GM19438 (cell line): ENCODE results near the gene ADAMTS10.
"Not testable (repeated sequence)": the region's sequence is repeated elsewhere in the genome, so short reads cannot be mapped to it uniquely, and the experiment has no call there.

Experiments
- ATAC-seq: cut with Tn5 transposase; IDR thresholded peaks from one replicate; pipeline ENCODE4 v1.9.1; 2021; ENCODE audit warnings: low read depth; ENCODE audit not compliant: unreplicated experiment

Gene ADAMTS10

DNA sequence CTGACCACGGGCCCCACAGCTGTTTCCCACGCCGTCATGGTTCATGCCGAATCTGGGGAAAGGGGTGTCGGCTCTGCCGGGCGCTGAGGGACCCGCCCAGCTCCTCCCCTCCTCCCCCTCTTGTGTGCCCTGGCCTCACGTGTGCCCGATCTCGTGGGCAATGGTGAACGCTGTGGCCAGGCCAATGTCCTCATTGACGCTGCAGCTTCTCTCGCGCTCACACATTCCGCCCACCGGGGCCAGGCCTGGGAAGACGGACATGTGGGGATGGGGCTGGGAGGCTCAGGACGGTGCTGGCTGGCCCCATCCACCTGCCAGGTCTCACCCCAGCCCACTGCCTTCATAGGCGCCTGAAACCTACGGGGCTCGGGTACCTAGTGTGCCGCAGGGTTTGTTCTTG is 14.3 kb downstream of the ADAMTS10 start:
- no peak for ATAC-seq

DNA sequence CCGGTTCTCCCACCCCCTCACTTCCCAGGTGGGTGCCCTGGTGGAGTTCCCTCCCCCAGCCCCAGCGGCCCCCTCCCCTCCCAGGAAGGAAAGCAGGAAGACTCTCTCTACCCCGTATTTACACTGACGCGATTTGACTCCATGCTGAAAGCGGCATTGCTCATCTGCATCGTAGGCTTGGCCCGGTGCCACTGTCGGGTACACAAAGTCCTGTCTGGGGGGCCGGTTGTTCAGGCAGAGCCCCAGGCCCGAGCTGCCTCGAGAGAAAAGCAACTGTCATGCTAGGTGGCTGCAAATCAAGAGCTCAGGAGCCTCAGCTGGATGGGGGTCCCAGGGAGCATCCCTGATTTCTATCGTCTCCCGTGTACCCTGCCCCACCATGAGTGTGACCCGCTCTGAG is 14.9 kb downstream of the ADAMTS10 start:
- ATAC-seq: no peak

DNA sequence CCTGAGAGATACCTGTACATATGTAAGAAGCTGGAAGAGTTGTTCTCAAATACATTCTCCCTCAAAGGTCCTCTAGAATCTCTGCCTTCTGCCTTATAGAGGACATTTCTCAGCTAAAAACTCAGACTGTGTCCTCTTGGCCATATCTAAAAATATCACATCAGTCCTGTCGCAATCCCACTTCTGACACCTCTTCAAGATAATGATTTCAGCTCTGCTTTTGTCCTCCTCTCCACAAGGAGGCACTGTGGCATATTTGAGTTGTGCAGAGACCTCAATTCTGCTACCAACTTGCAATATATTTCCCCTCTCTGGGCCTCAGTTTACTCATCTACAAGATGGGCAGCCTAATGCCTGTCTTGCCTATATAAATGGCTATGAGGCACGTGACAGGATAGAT is 16.6 kb downstream of the ADAMTS10 start:
- ATAC-seq: no peak

DNA sequence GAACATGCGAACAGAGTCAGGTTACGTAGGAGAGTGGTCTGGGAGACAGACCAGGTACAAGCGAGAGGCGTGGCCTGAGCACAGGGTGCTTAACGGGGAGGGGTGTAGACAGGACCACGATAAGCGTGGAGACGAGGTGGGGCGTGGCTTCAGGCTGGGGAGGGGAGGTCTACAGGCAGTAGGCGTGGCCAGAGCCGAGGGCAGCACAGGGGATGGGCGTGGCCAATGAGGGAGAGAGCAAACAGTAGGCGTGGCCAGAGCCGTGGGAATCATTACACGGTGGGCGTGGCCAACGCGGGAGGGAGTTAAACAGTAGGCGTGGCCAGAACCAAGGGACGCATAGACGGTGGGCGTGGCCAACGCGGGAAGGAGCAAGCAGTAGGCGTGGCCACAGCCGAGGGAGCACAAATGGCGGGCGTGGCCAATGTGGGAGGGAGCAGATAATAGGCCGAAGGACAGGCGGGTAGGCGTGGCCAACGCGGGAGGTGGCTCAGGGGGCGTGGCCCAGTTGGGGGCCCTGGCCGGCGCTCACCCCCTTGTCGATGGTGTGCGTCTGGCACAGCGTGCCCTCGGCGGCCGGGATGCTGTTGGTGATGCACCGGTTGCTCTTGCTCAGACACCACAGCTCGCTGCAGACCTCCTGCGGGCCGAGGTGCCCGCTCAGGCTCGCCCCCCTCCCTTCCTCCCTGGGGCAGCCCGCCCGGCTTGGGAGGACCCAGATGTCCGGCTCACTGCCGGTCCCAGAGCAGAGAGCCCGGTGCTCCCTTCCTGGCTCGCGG is 18.1 kb downstream of the ADAMTS10 start:
- ATAC-seq: no peak

DNA sequence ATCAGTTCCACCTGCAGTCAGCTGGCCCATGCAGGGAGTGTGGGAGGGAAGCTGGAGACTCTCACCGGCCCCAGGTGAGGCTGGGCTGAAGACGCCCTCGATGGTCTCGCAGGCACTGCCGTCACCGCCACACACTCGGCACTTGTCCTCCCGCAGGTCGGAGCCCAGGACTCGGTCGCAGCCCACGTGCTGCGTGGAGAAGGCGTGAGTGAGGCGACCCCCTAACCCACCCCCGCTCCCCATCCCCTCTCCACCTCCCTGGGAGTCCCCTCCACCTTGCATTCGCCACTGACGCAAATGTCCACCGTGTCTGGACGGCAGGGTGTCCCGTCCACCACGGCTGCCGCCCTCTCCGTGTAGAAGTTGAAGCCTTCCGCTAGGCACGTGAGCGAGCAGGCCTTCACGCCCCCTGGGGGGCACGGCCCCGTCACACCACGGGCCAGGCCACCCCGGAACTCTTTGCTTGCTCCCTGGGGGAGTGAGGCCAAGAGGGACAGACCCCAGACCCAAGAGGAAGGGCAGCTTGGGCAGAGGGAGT is 21.3 kb downstream of the ADAMTS10 start:
- ATAC-seq: no peak

DNA sequence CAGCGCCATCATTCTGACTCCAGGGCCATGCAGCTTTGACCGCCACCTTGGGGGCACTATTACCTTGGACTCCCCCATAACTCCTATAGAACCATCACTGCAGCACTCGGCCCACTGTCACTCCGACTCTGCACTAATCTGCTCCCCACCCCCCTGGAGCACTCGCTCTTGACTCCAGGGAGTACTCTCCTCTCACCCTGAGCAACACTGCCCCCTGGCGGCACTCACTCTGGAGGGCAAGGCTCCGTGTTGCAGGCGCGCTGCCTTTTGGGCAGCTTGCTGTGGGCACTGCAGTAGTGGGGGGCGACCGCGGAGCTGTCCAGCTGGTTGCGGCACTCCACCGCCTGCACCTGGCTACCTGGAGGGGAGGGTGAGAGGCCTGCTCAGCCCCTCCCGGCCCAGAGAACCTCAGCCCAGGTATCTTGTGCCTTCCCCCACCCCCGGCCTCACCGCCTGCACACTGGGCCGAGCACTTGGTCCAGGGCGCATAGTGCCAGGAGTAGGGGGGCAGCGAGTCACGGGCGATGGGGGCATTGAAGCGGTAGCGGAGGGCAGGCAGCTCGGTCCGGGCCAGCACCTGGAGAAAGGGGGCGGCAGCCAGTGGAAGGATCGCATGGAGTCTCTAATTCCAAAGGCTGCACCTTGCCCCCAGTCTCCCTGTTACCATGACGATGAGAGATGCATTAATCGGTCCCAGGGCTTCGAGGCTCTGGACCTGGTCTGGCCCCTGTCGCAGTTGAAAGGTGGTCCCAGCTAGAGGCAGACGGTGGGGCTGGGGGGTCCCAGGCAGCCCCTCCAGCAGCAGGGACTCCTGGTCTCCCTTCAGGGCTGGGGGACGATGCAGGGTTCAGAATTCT is 24.4 kb downstream of the ADAMTS10 start:
- no peak for ATAC-seq

DNA sequence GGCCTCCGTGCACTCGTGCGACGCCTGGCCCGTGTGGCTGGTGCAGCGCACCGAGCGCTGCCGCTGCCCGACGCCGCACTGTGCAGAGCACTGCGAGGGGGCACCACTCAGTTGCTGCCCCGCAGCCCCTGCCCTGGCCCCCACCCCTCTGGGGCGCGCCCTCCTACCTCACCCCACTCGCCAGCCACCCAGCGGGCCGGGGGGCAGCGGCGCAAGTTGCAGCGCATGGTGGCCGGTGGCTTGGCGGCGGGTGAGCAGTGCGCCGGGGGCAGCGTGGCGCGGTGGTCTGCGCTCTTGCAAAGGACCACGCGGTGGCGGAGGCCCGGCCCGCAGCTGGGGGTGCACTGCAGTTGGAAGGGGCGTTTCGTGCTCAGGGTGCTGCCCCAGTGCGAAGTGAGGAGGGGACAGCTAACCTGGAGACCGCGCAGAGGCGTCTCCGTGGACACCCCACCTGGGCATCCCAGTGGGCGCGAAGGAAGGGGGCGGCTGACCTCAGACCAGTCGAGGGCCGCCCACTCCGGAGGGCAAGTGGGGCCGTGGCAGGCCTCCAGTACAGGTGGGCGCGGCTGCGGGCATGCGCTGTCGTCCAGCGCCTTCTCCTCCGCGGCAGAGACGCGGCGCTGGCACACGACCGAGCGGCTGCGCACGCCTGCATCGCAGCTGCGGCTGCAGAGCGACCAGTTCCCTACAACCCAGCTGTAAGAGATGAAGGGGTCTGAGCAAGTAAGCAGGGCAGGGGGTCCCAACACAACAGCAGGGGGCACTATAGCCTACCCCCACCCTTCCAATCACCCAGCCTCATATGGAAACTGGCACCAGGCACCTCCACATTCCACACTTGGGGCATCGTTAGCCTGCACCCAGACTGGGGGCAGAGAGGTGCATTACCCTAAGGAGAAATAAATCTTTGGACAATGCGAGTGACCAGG is 25.3 kb downstream of the ADAMTS10 start:
- ATAC-seq: no peak

DNA sequence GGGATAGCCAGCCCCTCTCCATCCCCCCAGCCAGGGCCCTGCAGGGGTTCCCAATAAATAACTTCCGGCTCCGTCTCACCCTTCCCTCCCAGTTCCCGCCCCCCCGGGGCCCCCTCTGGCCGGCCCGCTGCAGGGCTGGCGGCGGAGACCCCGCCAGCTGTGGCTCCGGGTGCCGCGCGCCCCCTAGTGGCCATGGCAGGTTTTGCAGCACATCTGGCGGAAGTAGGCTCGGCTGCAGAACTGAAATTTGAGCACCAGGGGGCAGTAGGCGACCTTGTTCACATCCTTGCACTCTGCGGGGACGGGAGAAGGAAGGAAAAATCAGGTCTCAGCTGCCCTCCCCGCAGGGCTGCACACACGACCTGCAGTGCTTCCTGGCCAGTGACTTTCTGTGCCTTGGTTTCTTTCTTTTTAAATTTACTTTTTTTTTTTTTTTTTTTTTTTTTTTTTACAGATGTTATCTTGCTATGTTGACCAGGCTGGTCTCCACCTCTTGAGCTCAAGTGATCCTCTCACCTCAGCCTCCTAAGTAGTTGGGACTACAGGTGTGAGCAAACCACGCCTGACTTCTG is 29.7 kb downstream of the ADAMTS10 start:
- no peak for ATAC-seq

DNA sequence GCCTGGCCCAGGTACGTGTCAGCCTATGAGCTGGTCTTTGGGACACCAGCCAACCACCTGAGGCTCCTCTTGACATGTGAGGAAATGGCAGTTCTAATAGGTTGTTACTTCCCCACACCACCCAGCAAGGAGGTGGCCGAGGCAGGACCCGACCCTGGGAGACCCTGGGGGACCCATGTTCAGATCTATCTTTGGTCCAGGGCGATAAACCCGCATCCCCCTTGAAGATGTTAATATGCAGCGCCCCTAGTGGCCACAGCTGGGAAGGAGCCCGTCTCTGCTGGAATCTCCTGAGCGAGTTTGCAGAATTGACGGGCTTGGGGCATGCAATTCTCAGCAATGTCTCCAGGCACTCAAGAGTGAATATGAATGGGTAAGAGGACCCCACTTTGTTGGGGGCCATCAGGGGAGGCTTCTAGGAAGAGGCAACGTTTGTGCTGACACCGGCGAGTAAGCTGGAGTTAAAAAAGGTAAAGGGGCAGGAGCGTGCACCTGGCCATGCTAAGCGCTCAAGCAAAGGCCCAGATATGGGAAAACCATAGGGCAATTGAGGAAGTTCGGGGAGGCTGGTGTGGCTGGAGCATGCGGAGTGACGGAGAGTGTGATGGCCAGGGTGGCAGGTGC is 31.8 kb downstream of the ADAMTS10 start:
- ATAC-seq: no peak

DNA sequence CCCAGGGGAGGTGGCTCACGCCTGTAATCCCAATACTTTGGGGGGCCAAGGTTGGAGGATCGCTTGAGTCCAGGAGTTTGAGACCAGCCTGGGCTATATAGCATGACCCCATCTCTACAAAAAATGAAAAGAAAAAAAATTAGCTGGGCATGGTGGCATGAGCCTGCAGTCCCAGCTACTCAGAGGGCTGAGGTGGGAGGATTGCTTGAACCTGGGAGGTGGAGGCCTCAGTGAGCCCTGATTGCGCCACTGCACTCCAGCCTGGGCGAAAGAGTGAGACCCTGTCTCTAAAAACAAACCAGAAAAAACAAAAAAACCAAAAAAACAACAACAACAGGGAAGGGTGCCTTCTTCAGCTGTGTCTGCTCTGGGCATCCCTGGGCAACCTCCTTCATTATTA is 32.8 kb downstream of the ADAMTS10 start:
- ATAC-seq: no peak

DNA sequence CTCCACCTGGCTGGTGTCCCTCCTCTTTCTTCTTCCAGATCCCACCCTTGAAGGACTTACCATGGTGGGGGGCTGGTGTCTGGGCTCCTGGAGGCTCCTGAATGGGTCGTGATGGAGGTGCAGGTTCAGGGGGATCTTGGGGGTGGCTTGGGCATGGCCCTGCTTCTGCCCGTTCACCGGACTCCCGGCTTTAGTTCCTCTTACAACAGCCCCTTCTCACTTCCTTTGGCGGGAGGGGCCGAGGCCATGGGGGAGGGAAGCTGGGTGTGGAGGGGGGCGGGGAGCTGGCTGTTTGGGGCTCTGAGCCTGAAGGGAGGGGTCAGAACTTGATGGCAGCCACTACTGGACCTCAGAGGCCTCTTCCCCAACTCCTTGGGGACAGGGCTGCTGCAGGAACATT is 33.3 kb downstream of the ADAMTS10 start, which contains the start of gene MYO1F:
Gene MYO1F, minus strand, starts transcription at position 196 of the 400 bp plus-strand sequence. Its CDS starts 133 bp downstream, at position 63.
- ATAC-seq: no peak

DNA sequence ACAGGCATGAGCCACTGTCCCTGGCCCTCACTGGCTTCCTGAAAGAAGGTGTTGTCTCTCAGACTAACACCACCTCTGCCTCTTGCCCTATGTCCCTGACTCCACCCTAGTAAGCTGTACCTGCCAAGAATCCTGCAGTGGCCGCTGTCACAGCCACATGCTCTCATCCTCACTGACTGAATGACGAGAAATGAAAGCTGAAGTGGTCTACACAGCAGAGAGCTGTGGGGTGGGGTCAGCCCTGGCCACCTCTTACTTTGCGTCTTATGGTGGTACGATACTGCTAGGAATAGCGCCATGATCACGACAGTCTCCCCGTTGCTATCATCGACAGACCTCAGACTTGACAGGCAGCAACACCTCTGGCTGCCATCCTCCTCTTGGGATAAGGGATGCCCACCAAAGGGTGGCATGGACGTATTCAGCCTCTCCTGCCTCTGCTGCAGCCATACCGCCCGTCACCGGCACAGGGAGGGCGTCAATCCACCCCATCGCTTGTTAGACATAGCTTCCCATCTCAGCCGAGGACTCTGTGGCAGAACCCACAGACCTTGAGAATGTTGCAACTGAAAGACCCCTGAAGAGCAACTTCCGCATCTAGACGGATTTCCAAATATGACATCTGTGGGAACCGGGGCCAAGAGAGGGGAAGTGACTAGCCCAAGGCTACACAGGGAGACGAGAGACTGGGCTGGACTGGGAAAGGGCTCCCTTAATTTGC is 34.1 kb downstream of the ADAMTS10 start:
- no peak for ATAC-seq

DNA sequence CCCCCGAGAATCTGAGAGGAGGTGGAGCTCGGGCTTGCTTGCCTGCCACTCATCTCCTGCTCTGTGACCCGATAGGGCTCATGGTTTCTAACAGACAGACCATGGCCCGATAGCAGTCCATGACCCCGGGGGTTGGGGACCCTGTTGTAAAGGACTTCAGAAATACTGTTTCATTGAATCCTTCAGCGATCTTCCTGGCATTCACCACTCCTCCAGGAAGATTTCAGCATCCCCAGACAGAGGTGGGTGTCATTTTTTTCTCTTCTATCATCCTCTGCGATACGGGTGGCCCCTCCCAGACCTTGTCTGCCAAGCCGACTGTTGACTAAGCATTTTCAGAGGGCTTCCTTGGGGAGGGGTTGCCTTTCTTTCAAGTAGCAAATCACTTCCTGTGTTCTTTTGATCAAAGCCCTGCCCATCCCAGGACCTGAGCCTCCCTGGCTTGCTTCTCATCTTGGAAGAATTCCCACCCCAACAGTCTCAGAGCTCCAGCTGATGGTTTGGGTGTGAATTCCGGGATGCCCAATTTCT is 35.0 kb downstream of the ADAMTS10 start:
- no peak for ATAC-seq

DNA sequence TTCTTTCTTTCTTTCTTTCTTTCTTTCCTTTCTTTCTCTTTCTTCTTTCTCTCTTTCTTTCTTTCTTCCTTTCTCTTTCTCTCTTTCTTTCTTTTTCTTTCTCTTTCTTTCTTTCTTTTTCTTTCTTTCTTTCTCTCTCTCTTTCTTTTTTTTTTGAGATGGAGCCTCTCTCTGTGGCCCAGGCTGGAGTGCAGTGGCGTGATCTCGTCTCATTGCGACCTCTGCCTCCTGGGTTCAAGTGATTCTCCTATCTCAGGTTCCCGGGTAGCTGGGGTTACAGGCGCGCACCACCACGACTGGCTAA is 35.9 kb downstream of the ADAMTS10 start:
- ATAC-seq: not testable (repeated sequence)

DNA sequence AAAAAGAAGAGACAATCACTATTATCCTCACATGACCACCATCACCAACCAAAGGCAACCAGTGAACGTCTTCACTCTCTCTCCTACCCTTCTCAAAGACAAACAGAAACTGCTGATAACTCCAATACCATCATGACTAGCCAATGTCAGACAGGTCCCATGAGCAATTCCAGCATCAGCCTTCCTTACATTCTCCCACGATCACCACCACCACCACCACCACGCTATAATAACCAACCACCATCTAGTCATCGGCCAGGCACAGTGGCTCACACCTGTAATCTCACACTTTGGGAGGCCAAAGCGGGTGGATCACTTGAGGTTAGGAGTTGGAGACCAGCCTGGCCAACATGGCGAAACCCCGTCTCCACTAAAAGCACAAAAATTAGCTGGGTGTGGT is 37.2 kb downstream of the ADAMTS10 start:
- no peak for ATAC-seq

DNA sequence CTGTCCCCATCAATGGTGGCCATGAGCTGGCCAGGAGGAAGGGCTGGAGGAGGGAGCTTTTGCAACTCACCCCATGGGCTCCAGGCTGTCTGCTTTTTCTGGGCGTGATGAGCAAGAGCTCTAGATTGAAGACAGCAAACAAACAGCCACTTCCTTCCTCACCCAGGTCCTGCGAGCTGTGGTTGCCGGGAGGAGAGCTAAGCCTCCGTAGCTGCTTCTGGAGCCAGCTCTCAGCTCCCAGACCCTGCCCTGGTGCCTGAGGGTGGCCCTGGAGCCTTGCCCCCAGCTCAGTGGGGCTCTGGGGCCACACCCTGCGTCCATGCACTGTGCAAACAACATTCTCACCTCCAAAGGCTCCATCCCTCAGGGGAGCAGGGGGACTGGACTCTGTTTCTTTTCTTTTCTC is 39.5 kb downstream of the ADAMTS10 start:
- no peak for ATAC-seq

DNA sequence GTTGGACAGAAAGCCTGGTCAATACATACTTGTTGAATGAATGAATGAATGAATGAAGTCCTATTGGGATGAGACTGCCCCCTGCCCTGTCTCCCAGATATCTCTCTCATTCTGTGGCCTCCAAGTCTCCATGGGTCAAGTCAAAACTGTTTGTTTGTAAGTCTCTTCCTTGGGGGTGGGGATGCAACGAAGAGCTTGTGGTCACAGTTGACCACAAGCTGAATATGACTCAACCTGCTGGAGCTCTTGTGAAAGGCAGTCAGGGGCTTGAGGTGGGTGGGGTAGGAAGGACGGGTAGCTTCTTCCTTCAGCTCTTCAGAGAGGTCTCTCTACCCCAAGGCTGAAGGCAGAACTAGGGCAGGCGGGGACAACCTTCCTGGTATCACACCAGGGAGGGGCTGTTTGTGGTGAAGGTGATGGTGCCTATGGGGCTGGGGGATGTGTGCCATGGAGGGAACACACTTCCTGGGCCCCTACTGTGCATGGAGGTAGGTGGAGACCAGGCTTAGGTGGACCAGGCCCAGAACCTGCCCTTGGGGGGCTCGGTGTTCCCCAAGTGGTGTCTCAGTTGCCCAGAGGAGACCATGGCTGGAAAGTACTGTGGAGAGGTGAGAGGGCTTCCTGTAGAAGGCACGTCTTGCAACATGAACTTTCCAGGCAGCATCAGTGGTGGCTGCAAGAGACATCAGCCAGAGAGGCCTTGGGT is 41.3 kb downstream of the ADAMTS10 start:
- peak; percentile 82 for ATAC-seq

DNA sequence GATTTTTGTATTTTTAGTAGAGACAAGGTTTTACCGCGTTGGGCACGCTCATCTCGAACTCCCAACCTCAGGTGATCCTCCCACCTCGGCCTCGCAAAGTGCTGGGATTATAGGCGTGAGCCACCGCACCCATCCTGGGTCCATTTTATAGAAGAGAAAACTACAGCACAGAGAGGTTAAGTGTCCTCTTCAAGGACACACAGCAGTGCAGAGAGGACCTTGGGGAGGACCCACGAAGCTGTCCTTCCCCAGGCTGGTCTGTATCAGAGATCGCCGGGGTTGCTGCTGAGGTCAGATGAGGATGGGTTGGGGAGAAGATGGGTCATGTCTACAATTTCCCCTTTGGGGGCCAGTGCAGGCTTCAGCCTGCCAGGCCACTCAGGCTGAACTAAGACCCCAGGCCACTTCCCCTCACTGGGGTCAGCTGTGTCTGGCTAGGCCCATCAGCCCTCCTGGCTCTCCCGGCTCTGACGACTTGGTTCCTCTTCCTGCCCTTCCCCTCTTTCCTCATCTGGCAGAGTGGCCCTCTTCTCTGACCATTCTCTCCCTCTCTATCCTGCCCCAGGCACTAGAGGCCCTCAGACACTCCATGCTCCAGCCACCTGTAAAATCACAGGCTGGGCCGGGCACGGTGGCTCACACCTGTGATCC is 42.9 kb downstream of the ADAMTS10 start:
- ATAC-seq: no peak
